Smooth muscle cell (in vitro differentiated cells): Measurements from ENCODE around the gene SEPTIN14. TPM values are rescaled to one million over a fixed set of nuclear protein-coding genes. Genes with fewer than 3 reads are reported as not detected.
"Not testable (repeated sequence)": the region's sequence is repeated elsewhere in the genome, so short reads cannot be mapped to it uniquely, and the experiment has no call there.

Source experiments
- DNase-seq: peaks from one replicate; lab custom pipeline; 2025; ENCODE audit not compliant: unreplicated experiment; lab: John Stamatoyannopoulos, UW
- H2AFZ ChIP-seq: fragments of 200-600 bp; sonication (generic); 2 replicates; pipeline ENCODE4 v1.6.0; 2016; ENCODE audit warnings: antibody characterized with exemption, low read depth, mild to moderate bottlenecking
- H3F3A ChIP-seq: fragments of 200-600 bp; sonication (generic); 2 replicates; pipeline ENCODE4 v1.6.0; 2017; ENCODE audit warnings: antibody characterized with exemption, low read depth
- H3K27ac ChIP-seq: fragments of 200-600 bp; sonication (generic); 2 replicates; pipeline ENCODE4 v1.5.1; 2016; ENCODE audit warnings: low read depth, mild to moderate bottlenecking
- H3K27me3 ChIP-seq: fragments of 200-600 bp; sonication (generic); 2 replicates; pipeline ENCODE4 v1.6.1; 2016; ENCODE audit warnings: low read depth, mild to moderate bottlenecking
- H3K36me3 ChIP-seq: fragments of 200-600 bp; sonication (generic); 2 replicates; pipeline ENCODE4 v1.5.1; 2016; ENCODE audit warnings: low read depth
- H3K4me1 ChIP-seq: fragments of 200-600 bp; sonication (generic); 2 replicates; pipeline ENCODE4 v1.5.1; 2016; ENCODE audit warnings: low read depth
- H3K4me2 ChIP-seq: fragments of 200-600 bp; sonication (generic); 2 replicates; pipeline ENCODE4 v1.6.0; 2016; ENCODE audit warnings: mild to moderate bottlenecking
- H3K4me3 ChIP-seq: fragments of 200-600 bp; sonication (generic); 2 replicates; pipeline ENCODE4 v1.5.1; 2016; ENCODE audit warnings: mild to moderate bottlenecking
- H3K79me2 ChIP-seq: fragments of 200-600 bp; sonication (generic); 2 replicates; pipeline ENCODE4 v1.6.0; 2016; ENCODE audit warnings: low read depth, mild to moderate bottlenecking
- H3K9ac ChIP-seq: fragments of 200-600 bp; sonication (generic); 2 replicates; pipeline ENCODE4 v1.6.0; 2016; ENCODE audit warnings: low read depth
- H3K9me3 ChIP-seq: fragments of 200-600 bp; sonication (generic); replicated peaks from 2 replicates; pipeline ENCODE4 v1.5.1; 2016; ENCODE audit warnings: low read depth
- H4K20me1 ChIP-seq: fragments of 200-600 bp; sonication (generic); 2 replicates; pipeline ENCODE4 v1.6.0; 2016; ENCODE audit warnings: low read depth
- CTCF ChIP-seq: fragments of 200-600 bp; sonication (generic); IDR thresholded peaks from 2 replicates; pipeline ENCODE4 v1.5.1; 2017; ENCODE audit warnings: borderline replicate concordance, mild to moderate bottlenecking, antibody characterized with exemption; ENCODE audit not compliant: insufficient read depth, poor library complexity, severe bottlenecking
- WGBS: methylation state at CpG from one replicate; pipeline ENCODE4 v1.1.7; 2016; ENCODE audit warnings: low lambda C conversion rate; 5-methylcytosine and 5-hydroxymethylcytosine counted together
- polyA plus RNA-seq: library from polyadenylated mRNA; unstranded; fragments of >200 nt; fragmentation: Nextera tagmentation; extraction: Ambion mirVana; gene quantifications from 2 replicates; pipeline ENCODE4 v1.2.1, GENCODE V29; 2016
- total RNA-seq: library from RNA; depleted of rRNA; stranded (reverse); fragments of >200 nt; gene quantifications from 2 replicates; pipeline ENCODE4 v1.2.3, GENCODE V29; 2014

SEPTIN14 gene
- total RNA-seq (not detected in 2 replicates), polyA plus RNA-seq (not detected in 2 replicates)

GRCh38 chr7:55862652-55863051 is at the start of gene SEPTIN14:
Gene SEPTIN14 (minus strand): TSS chr7:55862752. CDS start chr7:55861996, 756 bp downstream.
- H3K4me2 ChIP-seq, H3K4me3 ChIP-seq, H4K20me1 ChIP-seq, DNase-seq, H3K27ac ChIP-seq, H3K9ac ChIP-seq, H2AFZ ChIP-seq, H3K79me2 ChIP-seq, H3K4me1 ChIP-seq, H3K36me3 ChIP-seq, H3F3A ChIP-seq, H3K27me3 ChIP-seq, H3K9me3 ChIP-seq: not testable (repeated sequence)
- 60% methylated on average over 2 of the region's 2 CpGs for WGBS

- Histone ChIP-seq H3F3A (no peaks in the 10 kb centered on the region), H3K36me3 (no peaks in the 10 kb centered on the region), H3K4me3 (no peak overlapping the region), H3K4me2 (no peak overlapping the region), H3K27ac (no peak overlapping the region), H3K4me1 (no peaks in the 10 kb centered on the region), H3K79me2 (no peaks in the 10 kb centered on the region), H4K20me1 (no peaks in the 10 kb centered on the region), H3K9me3 (peaks cover 3% of the 10 kb centered on the region), H3K27me3 (no peaks in the 10 kb centered on the region), H3K9ac (no peak overlapping the region), H2AFZ (no peak overlapping the region)
- TF ChIP-seq CTCF: no peak
- no peak for DNase-seq
- 93% methylated on average over 2 of the region's 8 CpGs for WGBS
These were observed 41.6 kb upstream of the SEPTIN14 start for GRCh38 chr7:55903985-55904759.

- H4K20me1 ChIP-seq, H3K4me3 ChIP-seq, H3K4me1 ChIP-seq, H3K27ac ChIP-seq, H3K36me3 ChIP-seq, DNase-seq, H2AFZ ChIP-seq, H3F3A ChIP-seq, H3K79me2 ChIP-seq, H3K9ac ChIP-seq, H3K27me3 ChIP-seq, H3K9me3 ChIP-seq, H3K4me2 ChIP-seq: not testable (repeated sequence)
- 92% methylated on average over 1 of the region's 1 CpG for WGBS
These were observed 38.5 kb upstream of the SEPTIN14 start for GRCh38 chr7:55901059-55901458.

- no peak for DNase-seq
- 92% methylated on average over 4 of the region's 4 CpGs for WGBS
- Histone ChIP-seq H3K4me2 (no peak overlapping the region), H3K27ac (no peak overlapping the region), H3K27me3 (no peaks in the 10 kb centered on the region), H3K4me3 (no peak overlapping the region), H4K20me1 (no peaks in the 10 kb centered on the region), H3K9ac (no peak overlapping the region), H3K9me3 (peaks cover 3% of the 10 kb centered on the region), H3K79me2 (no peaks in the 10 kb centered on the region), H2AFZ (no peak overlapping the region), H3K4me1 (no peaks in the 10 kb centered on the region), H3K36me3 (no peaks in the 10 kb centered on the region), H3F3A (no peaks in the 10 kb centered on the region)
- TF ChIP-seq CTCF: no peak
These were observed 35.7 kb upstream of the SEPTIN14 start for GRCh38 chr7:55898287-55898686.
